ENCODE data around the gene PTPRCAP. TPM values are rescaled to one million over a fixed set of nuclear protein-coding genes. Genes with fewer than 3 reads are reported as not detected.

Gene PTPRCAP
- total RNA-seq, 1 donor: not detected

- DNase-seq (ENCODE audit: low read depth): no peak
- no peak overlapping the region for H3K4me3 ChIP-seq (ENCODE audit: low read depth, low read length)
- no peak for TF ChIP-seq CTCF (IDR thresholded peaks at IDR 0.05; ENCODE audit: insufficient read depth, low read depth, low read length)
Measured at GRCh38 chr11:67423466-67423865, 14.0 kb downstream of the PTPRCAP start.

- TF ChIP-seq CTCF (IDR thresholded peaks at IDR 0.05; ENCODE audit: insufficient read depth, low read depth, low read length): no peak
- H3K4me3 ChIP-seq (ENCODE audit: low read depth, low read length): no peak overlapping the region
- DNase-seq (ENCODE audit: low read depth): no peak
Measured at GRCh38 chr11:67422891-67423290, 14.6 kb downstream of the PTPRCAP start.

GRCh38 chr11:67421430-67422031 lies 16.0 kb downstream of the PTPRCAP start:
- no peak for TF ChIP-seq CTCF (IDR thresholded peaks at IDR 0.05; ENCODE audit: insufficient read depth, low read depth, low read length)
- H3K4me3 ChIP-seq (ENCODE audit: low read depth, low read length): peak overlapping the region; percentile 31
- DNase-seq (ENCODE audit: low read depth): no peak

- DNase-seq (ENCODE audit: low read depth): peak; percentile 92
- TF ChIP-seq CTCF (IDR thresholded peaks at IDR 0.05; ENCODE audit: insufficient read depth, low read depth, low read length): no peak
- H3K4me3 ChIP-seq (ENCODE audit: low read depth, low read length): peak overlapping the region; percentile 48
Measured at GRCh38 chr11:67420646-67421429, 16.6 kb downstream of the PTPRCAP start.

GRCh38 chr11:67420147-67420645 lies 17.3 kb downstream of the PTPRCAP start:
- no peak for TF ChIP-seq CTCF (IDR thresholded peaks at IDR 0.05; ENCODE audit: insufficient read depth, low read depth, low read length)
- peak overlapping the region; percentile 48 for H3K4me3 ChIP-seq (ENCODE audit: low read depth, low read length)
- no peak for DNase-seq (ENCODE audit: low read depth)

- DNase-seq (ENCODE audit: low read depth): no peak
- TF ChIP-seq CTCF (IDR thresholded peaks at IDR 0.05; ENCODE audit: insufficient read depth, low read depth, low read length): no peak
- H3K4me3 ChIP-seq (ENCODE audit: low read depth, low read length): no peak overlapping the region
Measured at GRCh38 chr11:67419325-67420049, 18.0 kb downstream of the PTPRCAP start.
